A204.1 (cell line): ENCODE results near the gene PGC.

Experiments used
- FAIRE-seq: peaks from 2 replicates; lab custom pipeline; 2012; peaks lifted over from hg19 to GRCh38; lab: Jason Lieb, UNC

PGC gene

DNA sequence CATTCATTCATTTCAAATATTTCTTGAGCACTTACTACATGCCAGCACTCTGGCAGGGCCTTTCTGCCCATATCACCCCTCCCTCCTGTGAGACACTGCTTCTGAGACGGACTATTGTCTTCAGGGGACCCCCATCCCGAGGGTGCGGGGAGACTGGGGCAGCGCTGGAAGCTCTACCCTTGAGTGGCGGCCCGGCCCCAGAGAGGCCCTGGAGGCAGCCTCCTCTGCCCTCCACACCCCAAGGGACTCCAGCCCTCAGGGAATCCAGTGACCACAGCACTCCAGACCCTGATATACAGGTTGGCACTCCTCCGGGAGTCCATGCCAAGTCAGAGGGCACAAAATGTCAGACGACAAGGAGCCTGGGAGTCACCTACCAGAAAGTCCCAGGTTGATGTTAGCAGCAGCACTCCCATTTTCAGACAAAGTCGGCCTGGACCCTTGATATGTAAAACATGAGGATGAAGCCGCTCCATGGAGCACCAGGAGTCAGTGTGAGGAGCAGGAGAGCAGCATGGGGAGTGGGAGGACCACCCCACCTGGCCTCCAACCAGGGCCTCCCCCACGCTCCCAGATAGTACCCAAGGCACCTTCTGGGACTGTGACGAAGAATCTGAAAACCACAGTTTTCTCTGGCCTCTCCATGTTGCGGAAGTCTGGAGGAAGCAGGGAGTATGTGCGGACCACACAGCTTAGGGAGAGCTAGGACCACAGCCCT, 32.5 kb downstream of the PGC start:
- FAIRE-seq = no peak

DNA sequence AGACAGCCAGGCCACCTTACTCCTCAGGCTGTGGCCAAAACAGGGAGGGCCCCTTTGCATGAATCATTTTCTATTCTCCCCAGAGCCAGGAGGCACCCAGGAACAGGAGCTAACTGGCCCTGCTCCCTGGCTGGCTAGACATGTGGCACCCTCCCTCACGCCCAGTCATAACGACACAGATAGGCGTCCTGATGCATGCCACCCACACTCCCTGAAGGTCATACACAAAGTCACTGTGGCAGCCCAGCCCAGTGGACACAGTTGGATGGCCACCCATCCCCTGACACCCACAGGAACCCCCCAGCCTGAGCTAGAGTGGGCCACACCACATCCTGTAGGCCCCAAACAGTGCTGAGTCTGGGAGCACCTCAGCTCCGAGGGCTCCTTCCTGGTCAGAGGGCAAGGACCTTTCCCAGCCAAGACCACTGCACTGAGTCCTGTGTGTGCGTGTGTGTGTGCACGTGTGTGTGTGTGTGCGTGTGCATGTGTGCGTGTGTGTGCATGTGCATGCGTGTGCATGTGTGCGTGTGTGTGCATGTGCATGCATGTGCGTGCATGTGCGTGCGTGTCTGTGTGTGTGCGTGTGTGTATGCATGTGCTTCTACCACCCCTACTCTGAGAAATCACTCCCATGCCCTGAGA, 33.4 kb downstream of the PGC start:
- FAIRE-seq = no peak

DNA sequence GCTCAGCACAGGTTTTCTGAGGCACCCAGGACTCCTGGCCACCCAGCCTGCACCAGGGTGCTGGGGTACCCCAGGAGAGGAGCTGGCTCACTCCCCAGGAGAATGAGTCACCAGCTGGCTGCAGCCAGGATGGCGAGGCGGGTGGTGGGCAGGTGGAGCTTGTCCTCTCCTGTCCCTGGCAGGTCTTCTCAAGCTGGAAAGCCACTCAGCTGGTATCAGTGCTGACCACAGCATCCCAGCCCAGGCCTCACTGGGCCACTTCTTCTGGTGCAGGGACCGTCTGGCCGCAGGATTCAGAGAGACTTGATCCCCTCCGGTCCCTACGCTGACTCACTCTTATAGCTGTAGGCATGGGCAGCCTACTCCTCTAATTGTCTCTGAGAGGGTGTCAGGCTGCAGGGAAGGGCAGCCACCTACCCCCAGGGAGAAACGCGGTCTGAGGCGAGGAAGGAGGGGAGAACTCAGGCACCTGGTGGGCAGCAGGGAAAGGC, 34.0 kb downstream of the PGC start:
- no peak for FAIRE-seq

DNA sequence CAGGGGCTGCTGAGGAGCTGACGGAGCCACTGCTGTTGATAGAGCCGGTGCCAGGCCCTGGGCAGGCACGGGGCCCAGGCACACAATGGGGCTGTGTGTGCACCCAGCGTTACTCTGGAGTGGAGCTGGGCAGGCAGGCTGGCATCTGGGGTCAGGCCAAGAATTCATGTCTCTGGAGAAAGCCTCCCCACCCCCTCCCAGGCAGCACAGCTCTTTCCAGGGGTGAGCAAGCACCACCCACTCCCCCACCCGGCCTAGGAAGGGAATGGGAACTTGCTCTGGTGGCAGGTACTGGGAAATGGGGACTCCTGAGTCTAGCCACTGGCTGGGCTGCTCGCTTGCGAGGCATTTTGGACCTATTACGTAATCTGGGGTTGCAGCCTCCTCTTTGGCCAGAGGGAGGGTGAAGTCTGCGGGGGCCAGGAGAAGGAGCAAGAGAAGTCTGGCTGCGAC, 34.5 kb downstream of the PGC start:
- FAIRE-seq = no peak

DNA sequence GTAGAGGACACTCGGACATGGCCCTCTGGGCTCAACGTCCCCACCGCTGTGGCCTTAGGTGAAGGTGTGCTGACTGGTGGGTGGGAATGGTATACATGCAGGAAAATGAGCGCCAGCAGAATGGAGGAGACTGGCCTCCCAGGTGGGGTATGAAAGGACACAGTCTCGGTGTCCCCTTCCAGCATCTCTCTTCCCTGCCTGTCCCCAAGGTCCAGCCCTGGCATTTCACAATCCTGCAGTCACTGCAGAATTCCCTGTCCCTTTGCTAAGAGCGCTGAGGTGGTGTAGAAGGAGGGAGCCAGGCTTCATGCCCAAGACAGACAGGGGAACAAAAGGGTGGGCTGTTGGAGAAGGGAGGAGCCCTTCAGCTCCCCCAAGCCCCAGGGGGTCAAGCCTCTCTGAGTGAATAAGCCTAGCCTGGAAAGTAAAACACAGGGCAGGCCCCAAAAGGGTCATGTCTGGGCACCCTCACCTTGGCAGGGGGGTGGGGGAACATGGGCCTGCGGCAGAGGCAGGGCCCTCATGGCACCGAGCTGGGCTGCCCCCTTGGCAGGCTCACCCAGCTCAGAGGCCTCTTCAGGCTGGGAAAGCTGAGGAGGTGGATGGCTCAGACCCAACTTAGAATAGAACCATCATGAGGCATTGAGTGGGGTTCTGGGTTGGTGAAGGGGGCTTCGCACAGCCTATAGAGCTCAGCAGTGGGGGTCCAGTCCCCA, 35.7 kb downstream of the PGC start:
- no peak for FAIRE-seq

DNA sequence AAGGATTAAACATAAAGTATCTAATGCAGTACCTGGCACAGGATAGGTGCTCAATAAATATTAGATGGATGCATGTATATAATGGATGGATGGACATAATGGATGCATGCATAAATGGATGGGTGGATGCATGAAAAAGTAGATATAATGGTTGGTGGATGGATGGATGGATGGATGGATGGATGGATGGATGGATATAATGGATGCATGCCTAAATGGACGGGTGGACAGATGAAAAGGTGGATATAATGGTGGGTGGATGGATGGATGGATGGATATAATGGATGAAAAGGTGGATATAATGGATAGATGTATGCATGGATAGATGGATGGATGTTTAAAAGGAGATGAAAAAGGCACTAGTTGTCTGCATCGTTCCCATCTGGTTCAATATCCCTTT, 37.8 kb downstream of the PGC start:
- FAIRE-seq = no peak

DNA sequence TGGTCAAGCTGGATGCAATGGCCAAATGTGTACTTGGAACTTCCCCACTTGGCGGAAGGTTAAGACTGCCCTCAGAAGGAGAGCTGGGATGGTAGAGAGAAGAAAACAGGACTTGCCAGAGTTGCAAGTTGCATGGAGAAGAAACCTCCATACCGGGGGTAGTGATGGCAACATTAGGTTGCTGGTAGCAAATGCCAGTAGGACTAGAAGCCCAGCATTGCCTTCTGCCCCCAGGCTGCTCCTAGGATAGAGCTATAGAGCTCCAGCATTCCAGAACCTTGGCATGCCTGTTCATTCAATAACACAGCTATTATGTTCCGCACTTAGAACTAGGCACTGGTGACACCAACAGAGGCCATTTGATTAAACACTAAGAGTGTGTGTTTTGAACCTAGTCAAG, 38.3 kb downstream of the PGC start:
- FAIRE-seq = no peak

DNA sequence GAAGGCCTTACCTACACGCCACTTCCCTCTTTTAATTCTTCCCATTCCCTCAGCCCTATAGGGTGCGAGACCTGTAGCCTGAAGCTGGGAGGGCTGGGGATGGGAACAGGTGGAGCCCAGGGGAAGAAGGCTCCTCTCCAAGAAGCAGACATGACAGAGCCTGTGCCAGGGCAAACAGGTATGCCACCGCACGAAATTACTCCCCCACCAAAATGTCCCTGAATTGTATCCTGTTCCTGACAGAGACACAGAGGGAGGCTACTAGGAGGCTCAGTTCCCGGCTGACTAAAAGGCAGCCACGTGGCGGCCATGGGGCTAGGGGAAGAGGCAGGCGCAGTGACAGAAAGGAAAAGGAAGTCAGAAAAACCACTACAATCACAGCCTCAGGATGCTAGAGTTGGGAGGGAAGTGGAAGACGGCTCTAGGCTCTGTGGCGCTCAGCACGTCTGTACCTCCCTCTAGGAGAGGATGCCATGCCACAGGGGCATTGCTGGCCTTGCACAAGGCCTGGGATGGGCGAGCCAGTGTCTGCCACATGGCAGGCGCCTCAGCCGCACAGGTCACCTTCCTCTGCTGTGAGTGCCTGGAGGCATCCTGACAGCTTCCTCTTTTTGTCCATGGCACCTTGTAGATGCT, 39.5 kb downstream of the PGC start:
- FAIRE-seq = no peak

DNA sequence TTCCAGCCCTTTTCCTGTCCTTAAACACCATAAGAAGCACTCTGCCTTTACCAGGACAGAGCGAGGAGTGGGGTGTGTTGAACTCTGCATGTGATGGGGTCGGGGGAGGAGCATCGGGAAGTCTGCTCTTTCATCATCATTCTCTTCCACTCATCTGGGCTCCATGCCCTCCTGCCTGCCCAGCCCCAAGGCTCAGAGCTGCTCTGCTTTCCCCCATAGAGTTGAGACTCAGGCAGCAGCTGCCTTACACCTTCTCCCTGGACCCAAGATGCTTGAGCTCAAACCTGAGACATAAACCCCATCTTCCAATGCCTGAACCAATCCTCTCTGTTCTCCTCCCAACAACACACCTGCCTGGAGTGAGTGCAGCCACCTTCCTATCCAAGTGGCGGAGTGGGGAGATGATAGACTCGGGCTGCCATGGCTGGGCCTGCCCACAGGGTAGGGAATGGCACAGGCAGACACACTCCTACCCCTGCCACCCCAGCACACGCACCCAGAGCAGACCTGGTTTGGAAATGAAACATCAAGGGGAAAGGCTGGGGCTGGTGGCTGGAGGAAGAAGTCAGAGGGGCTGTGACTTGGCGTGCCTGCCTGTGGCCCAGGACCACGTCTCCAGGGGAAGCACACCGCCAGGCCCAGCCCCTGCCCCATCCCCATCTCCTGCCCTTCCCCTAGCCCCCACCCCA, 40.2 kb downstream of the PGC start:
- no peak for FAIRE-seq

DNA sequence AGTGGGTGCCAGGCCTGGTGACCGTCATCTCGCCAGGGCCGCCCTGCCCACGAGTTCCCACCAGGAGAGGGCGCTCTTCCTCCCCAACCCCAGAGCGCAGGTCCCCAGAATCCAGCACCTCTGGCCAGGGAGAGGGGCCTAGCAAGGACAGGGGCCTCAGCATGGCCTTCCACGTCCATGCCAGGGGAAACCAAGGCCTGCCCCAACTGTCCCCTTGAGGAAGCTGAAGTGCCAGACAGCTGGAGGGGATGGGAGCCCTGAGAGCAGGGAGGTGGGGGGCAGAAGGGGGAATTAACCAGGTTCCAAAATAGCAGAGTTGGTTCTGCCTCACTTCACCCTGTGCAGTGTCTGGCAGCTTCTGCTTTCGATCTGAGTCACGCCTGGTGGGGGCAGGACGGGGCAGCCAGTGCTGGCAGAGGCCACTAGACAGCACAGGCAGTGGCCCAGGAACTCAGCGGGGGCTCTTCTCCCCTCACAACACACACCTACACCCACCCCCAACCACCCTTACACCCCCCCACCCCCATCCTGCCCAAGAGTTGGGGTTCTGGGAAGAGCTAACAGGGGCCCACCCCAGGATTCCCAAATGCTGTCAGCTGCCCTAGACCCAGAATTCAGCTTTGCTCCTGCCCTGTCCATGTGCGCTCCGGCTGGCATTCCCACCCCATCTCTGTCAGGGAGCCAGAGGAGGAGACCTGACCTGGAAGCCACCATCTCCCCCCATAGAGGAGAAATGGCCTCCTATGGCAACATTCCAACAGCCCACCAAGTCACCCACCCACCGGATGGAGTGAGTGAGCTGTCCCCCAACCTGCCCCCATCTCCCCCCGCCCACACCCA, 41.0 kb downstream of the PGC start:
- FAIRE-seq = no peak

DNA sequence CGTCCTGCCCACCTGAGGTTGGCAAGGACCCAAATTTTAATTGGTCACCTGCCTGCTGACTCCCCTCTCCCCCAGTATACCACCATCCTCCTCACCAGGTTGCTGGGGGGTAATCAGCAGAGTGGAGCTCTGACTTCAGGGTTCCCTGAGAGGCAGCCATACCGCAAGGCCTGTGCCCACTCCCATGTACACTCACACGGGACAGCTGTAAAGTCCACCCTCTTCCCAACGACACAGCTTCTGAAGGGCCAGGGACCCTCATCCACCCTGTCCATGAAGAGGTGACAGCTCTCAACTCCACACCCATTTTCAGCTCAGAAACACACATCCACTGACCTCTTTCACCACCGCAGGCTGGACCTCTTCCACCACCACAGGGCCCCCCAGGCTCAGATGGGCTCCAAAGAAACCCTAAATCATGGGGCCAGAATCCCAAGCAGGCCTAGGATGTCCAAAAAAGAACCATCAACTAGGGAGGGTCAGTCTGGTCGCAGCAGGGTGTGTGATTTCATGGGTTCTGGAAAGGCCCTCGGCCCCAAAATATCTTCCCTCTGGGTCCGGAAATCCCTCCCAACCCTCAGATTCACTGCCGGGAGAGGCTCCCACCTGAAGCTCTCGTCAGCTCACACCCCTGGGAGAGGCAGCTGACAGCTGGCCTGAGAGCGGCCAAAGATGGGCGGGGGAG, 41.7 kb downstream of the PGC start:
- FAIRE-seq = no peak

DNA sequence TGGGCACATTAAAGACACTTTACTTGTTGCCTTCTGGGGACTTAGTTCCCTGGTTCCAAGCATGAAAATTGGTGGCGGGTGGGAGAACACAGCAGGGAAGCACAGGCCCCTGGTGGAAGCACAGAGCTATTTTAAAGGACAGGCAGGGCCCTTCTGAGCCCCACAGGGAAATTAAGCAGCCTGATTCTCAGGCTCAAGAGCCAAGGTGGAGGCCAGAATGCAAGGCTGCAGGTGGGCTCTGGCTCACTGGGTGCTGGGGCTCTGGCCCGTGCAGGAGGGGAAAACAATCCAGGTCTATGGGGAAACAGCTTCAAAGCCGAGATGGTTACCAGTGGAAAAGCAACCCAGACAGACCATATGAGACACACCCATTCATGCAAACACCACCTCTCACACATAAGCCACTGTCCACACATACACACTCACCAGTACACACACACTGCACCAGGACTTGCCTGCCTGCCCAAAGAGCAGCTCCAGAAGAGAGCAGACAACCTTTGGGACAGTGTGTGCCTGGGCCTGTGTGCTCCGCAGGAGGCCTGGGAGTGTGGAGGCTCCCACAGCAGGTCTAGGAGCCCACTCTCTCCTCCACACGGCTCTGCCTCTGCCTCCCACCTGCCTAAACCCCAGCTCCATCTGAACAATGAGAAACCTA, 42.4 kb downstream of the PGC start:
- no peak for FAIRE-seq

DNA sequence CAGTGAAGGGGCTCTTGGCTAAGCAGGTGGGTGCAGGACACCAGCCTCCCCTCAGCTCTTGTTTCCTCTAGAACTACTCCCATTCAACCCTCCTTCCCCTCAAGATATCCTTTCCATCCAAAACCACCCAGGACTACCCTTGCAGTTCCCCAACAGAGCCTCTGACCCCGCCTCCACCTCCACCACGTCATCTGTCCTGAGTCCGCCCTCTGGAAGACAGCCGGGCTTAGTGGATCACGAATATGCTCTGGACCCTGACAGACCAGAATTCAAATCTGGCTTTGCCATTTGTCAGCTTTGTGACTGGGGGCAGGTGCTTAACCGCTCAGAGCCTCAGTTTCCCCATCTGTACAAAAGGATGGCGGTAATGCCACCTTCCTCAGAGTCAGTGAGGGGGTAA, 43.2 kb downstream of the PGC start:
- FAIRE-seq = no peak

DNA sequence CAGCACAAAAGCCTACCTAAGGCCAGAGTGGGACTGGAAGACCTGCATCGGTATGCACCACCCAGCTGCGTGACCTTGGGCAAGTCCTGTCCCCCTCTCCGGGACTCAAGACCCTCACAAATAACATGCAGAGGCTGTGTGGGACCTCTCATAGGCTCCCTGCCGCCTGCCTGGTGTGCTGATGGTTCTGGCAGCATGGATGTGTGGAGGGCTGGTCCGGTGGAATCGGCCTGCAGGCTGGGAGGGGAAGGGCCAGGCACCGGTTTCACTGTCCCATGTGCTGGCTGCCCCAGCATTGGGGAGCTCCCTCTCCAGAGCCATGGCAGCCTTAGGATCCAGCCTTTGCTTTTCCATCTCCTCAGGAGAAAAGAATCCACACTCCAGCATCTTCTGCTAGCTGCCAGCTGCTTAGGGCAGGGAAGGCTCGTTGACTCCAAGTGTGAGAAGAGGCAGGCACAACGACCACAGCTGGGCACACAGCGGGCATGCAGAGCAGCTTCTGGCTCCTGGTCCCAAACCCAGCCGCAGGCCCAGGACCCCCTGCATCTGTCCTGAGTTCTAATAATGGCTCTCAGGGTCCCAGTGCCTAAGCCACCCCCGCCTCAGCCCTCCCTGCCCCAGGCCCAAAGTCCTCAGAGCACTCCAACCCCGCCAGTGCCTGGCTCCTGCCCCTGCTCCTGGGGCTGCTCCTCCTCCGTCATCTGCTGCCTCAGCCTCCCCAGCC, 44.3 kb downstream of the PGC start:
- FAIRE-seq = no peak

DNA sequence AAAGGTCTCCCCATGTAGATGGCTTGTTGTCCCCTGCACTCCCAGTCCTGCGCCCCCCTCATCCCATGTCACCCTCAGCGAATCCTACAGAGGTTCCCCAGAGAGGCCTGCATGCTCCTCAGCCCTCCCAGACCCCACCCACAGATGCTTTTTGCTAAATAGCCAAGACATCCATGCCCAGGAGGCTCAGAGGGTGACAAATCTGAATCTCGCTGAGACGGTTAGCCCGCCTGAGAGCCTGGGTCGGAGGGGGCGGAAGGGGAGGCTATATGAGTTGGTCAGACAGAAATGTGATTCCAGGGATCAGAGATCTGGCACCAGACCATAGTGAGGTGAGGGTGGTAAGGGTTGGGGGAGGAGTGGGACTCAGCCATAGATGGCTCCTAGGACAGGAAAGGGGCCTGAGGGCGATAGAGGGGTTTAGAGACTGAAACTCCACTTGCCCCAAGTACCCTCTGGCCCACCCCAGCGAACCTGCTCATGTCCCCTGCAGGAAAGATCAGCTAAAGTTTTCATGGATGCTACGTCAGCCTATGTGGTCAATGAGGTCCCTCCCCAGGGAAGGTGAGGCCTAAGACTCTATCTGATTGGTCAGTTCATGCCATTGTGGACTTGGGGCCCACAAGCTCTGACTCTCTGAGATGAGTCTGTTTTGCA, 45.0 kb downstream of the PGC start:
- FAIRE-seq = no peak

DNA sequence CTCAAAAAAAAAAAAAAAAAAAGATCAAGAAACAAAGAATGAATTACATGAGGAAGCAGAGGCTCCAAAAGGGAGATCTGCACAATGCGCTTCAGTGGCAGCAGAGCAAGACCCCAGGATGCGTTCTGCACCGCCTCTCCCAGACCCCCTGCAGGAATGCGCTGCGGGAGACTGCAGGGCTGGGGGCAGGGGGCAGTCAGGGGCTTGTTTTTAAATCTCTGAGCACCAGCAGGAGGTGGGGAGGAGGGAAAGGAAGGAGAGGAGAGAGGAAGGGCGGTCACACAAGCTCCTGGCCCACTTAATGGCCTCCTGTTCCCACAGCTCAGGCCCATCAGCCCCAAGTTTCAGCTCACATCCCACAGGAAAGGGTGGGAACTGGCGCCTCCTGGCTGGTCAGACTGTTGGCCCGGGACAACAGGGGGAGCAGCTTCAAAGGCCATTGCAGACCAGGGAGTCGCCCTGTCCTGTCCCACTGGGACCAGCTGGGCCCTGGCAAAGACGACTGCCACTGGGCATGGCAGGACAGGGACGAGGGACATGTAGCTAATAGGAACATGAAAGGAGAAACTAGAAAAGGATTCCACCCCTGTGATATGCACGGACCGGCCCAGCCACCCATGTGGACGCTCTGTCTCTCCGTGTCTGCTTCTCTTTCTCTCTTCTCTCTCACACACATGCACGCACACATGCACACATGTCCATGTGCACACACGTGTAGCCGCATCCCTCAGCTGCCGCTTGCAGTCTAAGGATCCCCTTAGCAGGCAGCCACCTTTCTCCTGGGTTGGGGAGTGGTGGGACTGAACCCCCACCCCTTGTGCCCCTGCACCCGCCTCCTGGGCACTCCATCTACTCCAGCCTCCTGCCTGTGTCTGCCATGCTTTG, 46.5 kb downstream of the PGC start:
- FAIRE-seq = no peak

DNA sequence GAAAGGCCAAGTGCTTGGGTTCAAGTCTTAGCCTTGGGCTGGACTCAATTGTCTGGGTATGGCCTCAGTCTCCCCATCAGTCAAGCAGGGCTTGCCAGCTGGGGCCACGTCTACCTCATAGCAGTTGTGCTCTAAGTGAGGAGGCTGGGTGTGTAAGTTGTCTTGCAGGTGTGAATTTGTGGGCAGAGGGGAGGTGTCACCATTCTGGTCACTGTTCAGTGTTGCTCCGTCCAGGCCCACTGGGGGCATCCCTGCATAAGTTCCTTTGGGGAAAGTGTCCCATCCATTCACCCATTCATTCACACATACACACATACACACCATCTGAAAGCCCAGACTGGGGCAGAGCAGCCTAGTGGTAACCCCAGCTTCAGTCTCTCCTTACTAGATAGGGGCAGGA, 48.1 kb downstream of the PGC start:
- no peak for FAIRE-seq
